Activated naive CD4-positive, alpha-beta T cell treated with anti-CD3 and anti-CD28 coated beads, Interleukin-2, amount 50 U/mL, for 24 hours (primary cell): ENCODE results near the gene GAD1.

Experiments used
- H3K27ac Mint-ChIP-seq: one replicate; pipeline ENCODE4 v1.8.0; 2021; ENCODE audit warnings: mild to moderate bottlenecking, mixed read lengths
- H3K27me3 Mint-ChIP-seq: one replicate; pipeline ENCODE4 v1.8.0; 2021; ENCODE audit warnings: mixed read lengths
- H3K36me3 Mint-ChIP-seq: one replicate; pipeline ENCODE4 v1.8.0; 2021; ENCODE audit warnings: mixed read lengths
- H3K4me1 Mint-ChIP-seq: one replicate; pipeline ENCODE4 v1.8.0; 2021; ENCODE audit warnings: mixed read lengths
- H3K4me3 Mint-ChIP-seq: one replicate; pipeline ENCODE4 v1.8.0; 2021; ENCODE audit warnings: mild to moderate bottlenecking, mixed read lengths
- H3K9me3 Mint-ChIP-seq: one replicate; pipeline ENCODE4 v1.8.0; 2021; ENCODE audit warnings: mixed read lengths

GAD1 gene

GRCh38 chr2:170816504-170817092 lies at the start of gene GAD1:
Gene GAD1 (plus strand): TSS chr2:170816887. CDS start chr2:170818592, 1,705 bp downstream.
- Mint-ChIP-seq H3K4me1 (peaks cover 57% of the 10 kb centered on the region), H3K4me3 (peak within 1 kb of the TSS; percentile 84), H3K27ac (peak within 1 kb of the TSS; percentile 12), H3K36me3 (no peaks in the 10 kb centered on the region), H3K9me3 (no peaks in the 10 kb centered on the region), H3K27me3 (peaks cover 69% of the 10 kb centered on the region)

GRCh38 chr2:170770008-170770605 lies 46.6 kb upstream of the GAD1 start, which contains the start of gene ERICH2:
Gene ERICH2 (plus strand): TSS chr2:170770378. CDS start chr2:170770682, 304 bp downstream.
- Mint-ChIP-seq H3K27me3 (peaks cover 12% of the 10 kb centered on the region), H3K4me3 (peak within 1 kb of the TSS; percentile 91), H3K27ac (no peak within 1 kb of the TSS), H3K4me1 (peaks cover 24% of the 10 kb centered on the region), H3K36me3 (no peaks in the 10 kb centered on the region), H3K9me3 (no peaks in the 10 kb centered on the region)

DNA sequence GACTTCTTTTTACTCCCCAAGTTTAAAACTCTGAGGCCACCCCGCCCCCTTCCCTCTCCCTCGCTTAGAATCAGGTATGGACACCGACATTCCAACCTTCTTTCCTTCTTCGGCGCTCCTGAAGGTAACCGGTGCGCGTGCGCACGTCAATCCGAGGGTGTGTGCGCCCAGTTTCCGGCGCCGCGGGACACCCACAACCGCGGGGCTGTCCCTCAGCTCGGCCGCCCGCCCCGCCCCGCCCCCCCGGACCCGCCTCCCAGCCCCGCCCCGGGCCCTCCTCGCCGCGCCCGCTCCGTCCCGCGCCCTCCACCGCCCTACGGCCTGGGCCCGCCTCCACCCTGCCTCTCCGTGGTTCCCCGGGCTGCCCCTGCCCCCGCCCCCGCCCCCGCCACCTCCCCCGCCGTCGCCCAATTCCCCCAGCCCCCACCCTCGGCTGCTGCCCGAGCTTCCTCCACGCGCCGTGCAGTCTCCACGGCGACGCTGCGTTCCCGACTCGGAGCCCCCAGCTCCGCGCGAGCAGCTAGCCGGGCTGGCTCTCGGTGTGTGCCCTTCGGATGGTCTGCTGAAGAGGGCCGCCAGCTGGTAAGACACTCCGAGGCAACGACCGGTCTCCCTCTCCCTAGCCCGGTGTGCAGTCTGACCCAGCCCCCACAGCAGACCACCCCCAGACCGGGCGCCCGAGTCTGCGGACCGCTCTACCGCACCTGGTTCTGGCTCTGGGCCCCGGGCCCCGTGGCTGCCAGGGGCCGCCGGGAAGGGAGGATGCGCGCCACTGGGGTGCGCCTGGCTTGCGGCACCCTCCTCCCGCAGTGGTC lies 45.9 kb upstream of the GAD1 start:
- H3K36me3 Mint-ChIP-seq: no peaks in the 10 kb centered on the region
- no peak overlapping the region for H3K27ac Mint-ChIP-seq
- H3K27me3 Mint-ChIP-seq: peaks cover 11% of the 10 kb centered on the region
- peaks cover 24% of the 10 kb centered on the region for H3K4me1 Mint-ChIP-seq
- peak overlapping the region; percentile 91 for H3K4me3 Mint-ChIP-seq
- H3K9me3 Mint-ChIP-seq: no peaks in the 10 kb centered on the region

DNA sequence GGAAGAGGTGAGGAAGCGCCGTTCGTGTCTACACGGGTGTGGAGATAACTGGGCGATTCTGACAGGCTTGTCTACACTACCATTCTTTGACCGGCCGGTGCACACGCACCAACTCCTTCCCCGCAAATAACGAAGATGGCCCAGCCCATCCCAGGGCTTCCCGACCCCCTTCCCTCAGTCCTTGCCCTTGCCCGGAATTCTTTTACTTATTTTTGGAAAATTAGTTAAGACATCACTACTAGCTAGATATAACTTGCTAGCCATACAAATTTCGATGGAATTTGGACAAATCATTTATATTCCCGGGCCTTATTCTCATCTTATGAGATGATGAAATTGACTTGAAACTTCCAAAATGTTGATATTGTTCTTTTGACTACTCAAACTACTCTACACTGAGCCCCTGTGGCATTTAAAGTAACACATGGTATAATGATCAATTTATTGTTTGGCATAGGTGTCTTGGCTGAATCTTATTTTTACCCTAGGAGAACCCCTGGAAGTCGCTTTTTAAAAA lies 45.2 kb upstream of the GAD1 start:
- no peak overlapping the region for H3K27ac Mint-ChIP-seq
- H3K4me1 Mint-ChIP-seq: peaks cover 18% of the 10 kb centered on the region
- H3K4me3 Mint-ChIP-seq: peak overlapping the region; percentile 76
- no peaks in the 10 kb centered on the region for H3K9me3 Mint-ChIP-seq
- H3K27me3 Mint-ChIP-seq: peaks cover 11% of the 10 kb centered on the region
- H3K36me3 Mint-ChIP-seq: no peaks in the 10 kb centered on the region

DNA sequence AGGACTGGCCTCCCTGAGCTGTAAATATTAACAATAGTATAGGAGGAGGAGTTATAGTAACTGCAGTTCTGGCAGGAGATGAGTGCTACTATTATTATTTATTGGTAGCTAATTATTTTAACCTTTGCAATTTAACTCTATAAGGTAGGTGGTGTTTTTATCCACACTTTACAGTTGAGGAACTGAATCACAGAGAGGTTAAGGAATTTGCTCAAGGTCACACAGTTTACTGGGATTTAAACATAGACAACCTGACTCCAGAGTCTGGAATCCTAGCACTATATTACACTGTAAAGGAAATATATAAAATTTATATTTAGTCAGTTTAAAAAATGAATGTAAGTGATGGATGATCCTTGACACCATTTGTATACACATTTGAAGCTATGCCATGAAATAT lies 44.4 kb upstream of the GAD1 start:
- H3K27me3 Mint-ChIP-seq: peaks cover 11% of the 10 kb centered on the region

GRCh38 chr2:170774074-170774473 lies 42.6 kb upstream of the GAD1 start:
- Mint-ChIP-seq H3K4me3 (no peak overlapping the region), H3K9me3 (no peaks in the 10 kb centered on the region)

More for the DNA sequence above, 44.4 kb upstream of the GAD1 start:
- H3K27ac Mint-ChIP-seq: no peak overlapping the region
- no peaks in the 10 kb centered on the region for H3K9me3 Mint-ChIP-seq
- H3K36me3 Mint-ChIP-seq: no peaks in the 10 kb centered on the region
- H3K4me1 Mint-ChIP-seq: peaks cover 14% of the 10 kb centered on the region
- H3K4me3 Mint-ChIP-seq: peak overlapping the region; percentile 40

GRCh38 chr2:170778900-170779299 lies 37.8 kb upstream of the GAD1 start:
- no peaks in the 10 kb centered on the region for H3K9me3 Mint-ChIP-seq
- no peak overlapping the region for H3K27ac Mint-ChIP-seq
- H3K4me3 Mint-ChIP-seq: no peak overlapping the region
- H3K36me3 Mint-ChIP-seq: no peaks in the 10 kb centered on the region
- peaks cover 2% of the 10 kb centered on the region for H3K27me3 Mint-ChIP-seq
- H3K4me1 Mint-ChIP-seq: no peaks in the 10 kb centered on the region

More at GRCh38 chr2:170774074-170774473, 42.6 kb upstream of the GAD1 start:
- H3K27me3 Mint-ChIP-seq: peaks cover 9% of the 10 kb centered on the region
- H3K36me3 Mint-ChIP-seq: no peaks in the 10 kb centered on the region
- peaks cover 14% of the 10 kb centered on the region for H3K4me1 Mint-ChIP-seq
- no peak overlapping the region for H3K27ac Mint-ChIP-seq

- H3K27ac Mint-ChIP-seq: no peak overlapping the region
- H3K4me3 Mint-ChIP-seq: no peak overlapping the region
- peaks cover 4% of the 10 kb centered on the region for H3K27me3 Mint-ChIP-seq
- no peaks in the 10 kb centered on the region for H3K4me1 Mint-ChIP-seq
- H3K36me3 Mint-ChIP-seq: no peaks in the 10 kb centered on the region
- H3K9me3 Mint-ChIP-seq: no peaks in the 10 kb centered on the region
Observed at GRCh38 chr2:170779304-170779703, 37.4 kb upstream of the GAD1 start.

GRCh38 chr2:170782673-170783072 lies 34.0 kb upstream of the GAD1 start:
- Mint-ChIP-seq H3K4me3 (no peak overlapping the region), H3K27ac (no peak overlapping the region), H3K36me3 (no peaks in the 10 kb centered on the region), H3K27me3 (peaks cover 7% of the 10 kb centered on the region), H3K4me1 (no peaks in the 10 kb centered on the region), H3K9me3 (no peaks in the 10 kb centered on the region)

DNA sequence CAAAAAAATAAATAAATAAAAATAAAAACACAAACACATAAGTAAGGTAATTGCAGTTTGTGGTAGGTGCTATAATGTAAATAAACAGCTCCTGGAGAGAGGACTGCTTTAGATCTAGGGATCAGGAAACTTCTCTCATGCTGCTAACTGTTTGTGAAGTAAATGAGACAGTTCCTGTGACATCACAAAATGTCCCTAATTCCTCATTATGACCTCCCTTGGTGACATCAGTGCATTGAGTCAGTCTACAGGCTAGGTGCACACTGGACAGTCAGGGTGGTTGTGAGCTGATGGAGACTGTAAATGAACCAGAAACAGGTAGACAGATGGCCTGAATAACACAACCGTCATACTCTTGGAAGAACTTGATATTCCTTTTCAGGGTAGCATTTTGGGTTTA lies 33.1 kb upstream of the GAD1 start:
- Mint-ChIP-seq H3K9me3 (no peaks in the 10 kb centered on the region), H3K4me1 (no peaks in the 10 kb centered on the region), H3K36me3 (no peaks in the 10 kb centered on the region), H3K27ac (no peak overlapping the region), H3K27me3 (peaks cover 8% of the 10 kb centered on the region), H3K4me3 (no peak overlapping the region)

- H3K27ac Mint-ChIP-seq: no peak overlapping the region
- no peaks in the 10 kb centered on the region for H3K4me1 Mint-ChIP-seq
- peaks cover 14% of the 10 kb centered on the region for H3K27me3 Mint-ChIP-seq
- no peaks in the 10 kb centered on the region for H3K36me3 Mint-ChIP-seq
- no peak overlapping the region for H3K4me3 Mint-ChIP-seq
- no peaks in the 10 kb centered on the region for H3K9me3 Mint-ChIP-seq
Observed at GRCh38 chr2:170798996-170799395, 17.7 kb upstream of the GAD1 start.

GRCh38 chr2:170806548-170806947 lies 10.1 kb upstream of the GAD1 start:
- Mint-ChIP-seq H3K4me3 (no peak overlapping the region), H3K27me3 (peaks cover 2% of the 10 kb centered on the region), H3K27ac (no peak overlapping the region), H3K9me3 (no peaks in the 10 kb centered on the region), H3K4me1 (no peaks in the 10 kb centered on the region), H3K36me3 (no peaks in the 10 kb centered on the region)

DNA sequence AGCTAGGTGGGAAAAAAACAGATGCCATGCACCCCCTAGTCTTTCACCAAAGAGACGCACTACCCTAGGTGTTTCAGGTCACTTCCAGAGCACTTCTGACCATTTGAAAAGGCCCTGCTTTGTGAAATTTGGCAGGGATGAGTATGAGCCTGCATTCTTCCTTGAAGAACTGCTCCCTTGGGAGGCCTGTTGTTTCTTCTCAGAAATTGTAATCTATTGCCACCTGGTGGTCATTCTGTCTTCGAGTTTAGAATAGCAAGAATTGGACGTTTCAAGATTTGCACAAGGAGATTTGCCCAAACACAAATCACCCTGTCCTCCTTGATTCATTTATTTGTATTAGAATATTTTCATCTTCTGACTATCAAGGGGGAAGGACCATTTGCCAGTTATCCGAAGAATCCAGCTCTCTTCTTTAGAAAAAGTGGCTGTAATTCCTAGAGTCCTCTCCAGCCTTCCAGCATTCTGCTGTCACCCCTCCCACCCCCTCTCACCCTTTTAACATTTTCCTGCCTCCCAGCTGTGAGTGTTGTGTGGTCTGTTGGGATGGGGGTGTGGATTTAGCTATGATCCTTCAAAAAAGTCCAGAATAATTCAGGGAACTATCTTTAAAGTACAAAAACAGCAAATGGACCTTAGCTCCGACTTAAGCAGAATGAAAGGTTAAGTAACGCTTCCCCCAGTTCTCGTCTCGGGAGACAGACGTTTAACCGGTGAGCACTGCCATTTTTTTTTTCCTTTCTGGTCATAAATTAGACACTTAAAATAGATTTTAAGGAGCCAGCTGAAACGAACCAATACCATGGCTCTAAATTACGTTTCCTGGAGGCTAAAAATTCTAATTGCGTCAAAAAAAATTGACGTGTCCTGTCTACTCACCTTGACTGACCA lies 3.7 kb upstream of the GAD1 start:
- no peak overlapping the region for H3K27ac Mint-ChIP-seq
- H3K4me1 Mint-ChIP-seq: peaks cover 34% of the 10 kb centered on the region
- peaks cover 43% of the 10 kb centered on the region for H3K27me3 Mint-ChIP-seq
- H3K9me3 Mint-ChIP-seq: no peaks in the 10 kb centered on the region
- no peaks in the 10 kb centered on the region for H3K36me3 Mint-ChIP-seq
- no peak overlapping the region for H3K4me3 Mint-ChIP-seq

DNA sequence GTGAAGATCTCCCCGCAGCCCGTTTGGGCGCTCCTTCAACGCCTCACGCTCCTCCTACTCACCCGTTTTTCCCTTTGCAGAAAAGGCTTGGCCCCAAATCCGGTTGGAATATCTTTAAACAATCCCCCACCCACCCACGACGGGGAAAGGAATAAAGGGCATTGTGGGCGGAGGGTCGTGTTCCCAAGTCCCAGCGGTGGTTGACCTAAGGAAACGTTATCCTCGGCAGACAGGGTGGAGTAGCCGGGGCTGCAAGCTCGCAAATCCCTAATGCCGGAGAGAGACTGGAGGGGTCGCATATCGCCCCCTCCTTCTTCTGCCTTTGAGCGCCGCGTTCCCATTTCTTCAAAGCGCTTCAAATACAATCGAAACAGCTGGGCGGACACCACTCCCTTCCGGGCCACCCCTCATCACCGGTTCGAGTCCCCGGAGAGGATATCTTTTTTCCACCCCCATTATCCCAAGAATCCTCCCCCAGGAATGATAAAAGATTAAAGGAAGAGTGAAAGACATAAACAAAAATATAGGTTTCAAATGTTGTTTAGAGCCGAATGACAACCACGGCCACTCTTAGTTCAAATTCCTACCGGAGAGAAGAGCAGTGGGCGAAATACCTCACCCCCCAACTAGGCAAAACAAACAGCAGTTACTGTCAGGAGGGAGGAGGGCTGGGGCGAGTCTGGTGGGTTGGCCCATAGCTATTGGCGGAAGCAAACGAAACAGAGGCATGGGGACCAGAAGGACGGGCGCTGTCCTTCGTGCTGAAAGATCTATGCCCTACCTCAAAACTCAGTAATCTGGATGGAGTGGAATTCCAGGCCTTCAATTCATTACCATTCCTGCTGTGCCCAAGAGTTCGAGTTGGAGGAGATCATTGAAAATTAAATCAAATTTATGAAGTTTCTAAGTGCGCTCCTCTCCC lies 2.8 kb upstream of the GAD1 start:
- no peaks in the 10 kb centered on the region for H3K36me3 Mint-ChIP-seq
- no peaks in the 10 kb centered on the region for H3K9me3 Mint-ChIP-seq
- no peak overlapping the region for H3K27ac Mint-ChIP-seq
- H3K4me1 Mint-ChIP-seq: peaks cover 41% of the 10 kb centered on the region
- peaks cover 50% of the 10 kb centered on the region for H3K27me3 Mint-ChIP-seq
- no peak overlapping the region for H3K4me3 Mint-ChIP-seq
